HEK293T (cell line): ENCODE data around the gene ACVR1.

Experiments used
- ARNT ChIP-seq: fragments of 450-650 bp; IDR thresholded peaks from 2 replicates; pipeline ENCODE4 v1.6.1; 2017; ENCODE audit warnings: mild to moderate bottlenecking
- BHLHE40 ChIP-seq: fragments of 450-650 bp; IDR thresholded peaks from 2 replicates; pipeline ENCODE4 v1.6.1; 2016; ENCODE audit warnings: mild to moderate bottlenecking, moderate library complexity, borderline replicate concordance
- FOXM1 ChIP-seq: fragments of 450-650 bp; IDR thresholded peaks from 2 replicates; pipeline ENCODE4 v1.6.1; 2017; ENCODE audit warnings: mild to moderate bottlenecking, borderline replicate concordance
- SP1 ChIP-seq: fragments of 450-650 bp; IDR thresholded peaks from 2 replicates; pipeline ENCODE4 v1.6.1; 2017

GRCh38 chr2:157853211-157853610 is 22.9 kb downstream of the ACVR1 start:
- TF ChIP-seq ARNT (no peak), FOXM1 (no peak), SP1 (no peak), BHLHE40 (no peak)
